AG09309 (cell line): ENCODE results near the gene GFOD2.

Experiments used
- DNase-seq: peaks from one replicate; pipeline ENCODE4 v3.0.0-alpha.2; 2010; ENCODE audit warnings: low read depth
- H3K4me3 ChIP-seq: 2 replicates; pipeline ENCODE4 v1.5.1; 2011; ENCODE audit warnings: mild to moderate bottlenecking, low read depth, low read length, moderate library complexity; ENCODE audit not compliant: control insufficient read depth
- TF ChIP-seq, protein P1 (sequence below): IDR thresholded peaks from 2 replicates; pipeline ENCODE4 v1.5.1; 2011; ENCODE audit warnings: mild to moderate bottlenecking, low read depth, low read length, inconsistent platforms; ENCODE audit not compliant: insufficient read depth, control insufficient read depth; ENCODE audit errors: missing control alignments

Gene GFOD2

DNA sequence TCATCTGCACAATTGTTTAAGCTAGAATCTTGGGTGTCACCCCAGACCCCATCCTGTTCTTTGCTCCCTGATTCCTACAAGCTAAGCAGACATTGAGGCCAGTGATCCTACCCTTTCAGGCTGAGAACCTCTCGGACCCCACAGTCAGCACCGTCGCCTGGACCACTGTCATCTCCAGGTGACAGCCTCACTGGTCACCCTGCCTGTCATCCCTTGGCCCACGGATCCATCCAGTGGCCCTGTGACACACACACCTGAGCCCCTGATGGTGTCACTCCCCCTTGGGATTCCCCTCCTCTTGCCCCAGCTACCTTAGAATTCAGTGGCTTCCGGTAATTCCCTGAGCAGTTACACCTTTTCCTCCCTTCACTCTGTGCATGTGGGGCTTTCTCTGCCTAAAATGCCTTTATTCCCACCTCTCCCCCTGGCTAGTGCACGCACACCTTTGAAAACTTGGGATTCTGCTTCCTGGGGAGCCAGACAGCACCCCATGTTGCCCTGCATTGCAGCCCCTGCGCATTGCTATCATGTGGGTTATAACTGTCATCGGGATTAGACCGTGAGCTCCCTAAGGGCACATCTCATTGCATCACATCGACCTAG lies 49.5 kb downstream of the GFOD2 start:
- TF ChIP-seq, protein P1, sequence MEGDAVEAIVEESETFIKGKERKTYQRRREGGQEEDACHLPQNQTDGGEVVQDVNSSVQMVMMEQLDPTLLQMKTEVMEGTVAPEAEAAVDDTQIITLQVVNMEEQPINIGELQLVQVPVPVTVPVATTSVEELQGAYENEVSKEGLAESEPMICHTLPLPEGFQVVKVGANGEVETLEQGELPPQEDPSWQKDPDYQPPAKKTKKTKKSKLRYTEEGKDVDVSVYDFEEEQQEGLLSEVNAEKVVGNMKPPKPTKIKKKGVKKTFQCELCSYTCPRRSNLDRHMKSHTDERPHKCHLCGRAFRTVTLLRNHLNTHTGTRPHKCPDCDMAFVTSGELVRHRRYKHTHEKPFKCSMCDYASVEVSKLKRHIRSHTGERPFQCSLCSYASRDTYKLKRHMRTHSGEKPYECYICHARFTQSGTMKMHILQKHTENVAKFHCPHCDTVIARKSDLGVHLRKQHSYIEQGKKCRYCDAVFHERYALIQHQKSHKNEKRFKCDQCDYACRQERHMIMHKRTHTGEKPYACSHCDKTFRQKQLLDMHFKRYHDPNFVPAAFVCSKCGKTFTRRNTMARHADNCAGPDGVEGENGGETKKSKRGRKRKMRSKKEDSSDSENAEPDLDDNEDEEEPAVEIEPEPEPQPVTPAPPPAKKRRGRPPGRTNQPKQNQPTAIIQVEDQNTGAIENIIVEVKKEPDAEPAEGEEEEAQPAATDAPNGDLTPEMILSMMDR: no peak
- DNase-seq: no peak
- no peak overlapping the region for H3K4me3 ChIP-seq

- H3K4me3 ChIP-seq: no peak overlapping the region
- DNase-seq: no peak
- TF ChIP-seq, protein P1: peak; percentile 29
These were observed 50.5 kb downstream of the GFOD2 start for GRCh38 chr16:67668495-67669157.

- TF ChIP-seq, protein P1: peak; percentile 96
- peak overlapping the region; percentile 48; the same call in 1 of the 2 replicates for H3K4me3 ChIP-seq
- DNase-seq: peak; percentile 67
These were observed 51.2 kb downstream of the GFOD2 start for GRCh38 chr16:67667817-67668494.

DNA sequence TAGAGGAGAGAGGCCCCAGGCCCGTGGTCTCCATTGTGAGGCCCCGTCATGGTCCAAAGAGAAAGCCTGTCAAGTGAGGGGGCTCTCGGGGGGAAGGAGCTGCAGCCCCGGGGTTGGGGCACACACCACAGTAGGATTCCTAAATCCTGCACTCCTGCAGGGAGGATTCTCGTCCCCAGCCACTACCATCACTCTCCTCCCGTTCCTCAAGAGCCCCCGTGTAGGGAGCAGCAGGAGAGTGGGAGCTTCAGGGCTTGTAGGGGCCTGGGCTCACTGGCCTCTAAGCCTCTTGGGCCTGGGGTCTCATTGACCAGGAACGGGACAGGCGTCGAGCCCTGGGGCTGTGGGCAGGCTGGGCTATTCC lies 51.7 kb downstream of the GFOD2 start:
- TF ChIP-seq, protein P1: no peak
- H3K4me3 ChIP-seq: peak overlapping the region; percentile 48

GRCh38 chr16:67666559-67667452 lies 52.3 kb downstream of the GFOD2 start, which contains the start of the genes C16orf86 and ENKD1:
C16orf86 (plus strand) TSS chr16:67666814; CDS start chr16:67666971, 157 bp downstream.
ENKD1 (minus strand) TSS chr16:67666750; CDS start chr16:67666442, 308 bp downstream.
- TF ChIP-seq, protein P1: no peak
- DNase-seq: no peak
- peak within 1 kb of the TSS; percentile 48 for H3K4me3 ChIP-seq

More for the DNA sequence above, 51.7 kb downstream of the GFOD2 start:
- no peak for DNase-seq

DNA sequence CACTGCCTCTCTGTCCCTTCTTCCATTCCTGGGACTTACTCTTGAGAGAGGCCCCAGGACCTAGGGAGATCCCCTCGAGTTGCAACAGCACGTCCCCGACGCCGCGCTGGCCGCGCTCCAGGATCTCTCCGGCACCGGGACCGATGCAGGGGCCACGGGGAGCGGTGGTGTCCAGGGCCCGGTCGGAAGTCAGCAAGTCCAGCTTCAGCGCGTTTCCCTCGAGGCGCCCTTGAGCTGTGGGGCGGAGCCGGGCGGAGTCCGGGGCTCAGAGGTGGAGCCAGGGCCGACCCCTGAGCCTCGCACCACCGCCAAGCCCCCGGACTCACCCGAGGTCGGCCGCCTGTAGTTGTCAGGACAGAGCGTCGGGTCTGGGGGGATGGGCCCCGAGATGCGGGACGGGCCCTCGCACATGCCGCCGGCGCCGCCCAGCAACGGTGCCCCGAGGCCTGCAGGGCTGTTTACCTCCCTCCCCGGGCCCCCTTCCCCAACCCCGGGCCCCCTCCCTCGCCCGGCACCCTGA lies 53.0 kb downstream of the GFOD2 start:
- peak overlapping the region; percentile 48 for H3K4me3 ChIP-seq
- TF ChIP-seq, protein P1: no peak
- no peak for DNase-seq
